Stimulated activated CD8-positive, alpha-beta memory T cell treated with anti-CD3 and anti-CD28 coated beads, Interleukin-15, amount 100 ng/mL, for 4 hours (primary cell): ENCODE measurements around the gene IFT43.

Experiments
- DNase-seq, 2 donors: peaks; one replicate each; pipeline ENCODE4 v3.0.0-alpha.2; 2020; ENCODE audit warnings: low read depth in 2 of 2

The IFT43 gene

GRCh38 chr14:76080025-76080424 is 94.5 kb downstream of the IFT43 start:
- no peak for DNase-seq

- DNase-seq: no peak
Measured at GRCh38 chr14:76080471-76080870, 94.9 kb downstream of the IFT43 start.

GRCh38 chr14:76081642-76082041 is 96.1 kb downstream of the IFT43 start:
- no peak for DNase-seq

- no peak for DNase-seq
Measured at GRCh38 chr14:76083796-76084765, 98.5 kb downstream of the IFT43 start.

GRCh38 chr14:76085358-76085757 is 99.8 kb downstream of the IFT43 start:
- no peak for DNase-seq

GRCh38 chr14:76086636-76087035 is 101.1 kb downstream of the IFT43 start:
- DNase-seq: no peak

GRCh38 chr14:76088326-76088725 is 102.8 kb downstream of the IFT43 start:
- no peak for DNase-seq

GRCh38 chr14:76088771-76089571 is 103.4 kb downstream of the IFT43 start:
- no peak for DNase-seq

GRCh38 chr14:76089575-76089974 is 104.0 kb downstream of the IFT43 start:
- no peak for DNase-seq

- no peak for DNase-seq
Measured at GRCh38 chr14:76090616-76091391, 105.2 kb downstream of the IFT43 start.

- no peak for DNase-seq
Measured at GRCh38 chr14:76093077-76093476, 107.5 kb downstream of the IFT43 start.

GRCh38 chr14:76096257-76096656 is 110.7 kb downstream of the IFT43 start:
- no peak for DNase-seq

- no peak for DNase-seq
Measured at GRCh38 chr14:76097547-76097946, 112.0 kb downstream of the IFT43 start.

- no peak for DNase-seq
Measured at GRCh38 chr14:76098047-76098446, 112.5 kb downstream of the IFT43 start.

- DNase-seq: no peak
Measured at GRCh38 chr14:76098916-76099675, 113.5 kb downstream of the IFT43 start.

- DNase-seq: no peak
Measured at GRCh38 chr14:76100236-76100635, 114.7 kb downstream of the IFT43 start.

GRCh38 chr14:76101391-76102379 is 116.1 kb downstream of the IFT43 start:
- DNase-seq: no peak

- DNase-seq: no peak
Measured at GRCh38 chr14:76104802-76105355, 119.3 kb downstream of the IFT43 start.

GRCh38 chr14:76106188-76106587 is 120.6 kb downstream of the IFT43 start:
- no peak for DNase-seq
